Spleen (tissue), 11 donors: ENCODE results near the gene LYRM7. TPM values are rescaled to one million over a fixed set of nuclear protein-coding genes. Genes with fewer than 3 reads are reported as not detected.

Source experiments
- DNase-seq: peaks from one replicate; pipeline ENCODE4 v3.0.0-alpha.2; 2020
- H3K27ac ChIP-seq, 8 donors: fragments of 200-600 bp; sonication (generic) in 7 of 8; 1 replicate in 4 of 8; 2 replicates in 4 of 8; pipeline versions ENCODE4 v1.5.0 to v1.8.0; 2016 to 2021; ENCODE audit warnings: inconsistent platforms in 4 of 8, mild to moderate bottlenecking in 4 of 8, moderate library complexity in 1 of 8
- H3K27me3 ChIP-seq, 7 donors: fragments of 200-600 bp; sonication (generic) in 6 of 7; replicated peaks in 1 of 7; 1 replicate in 4 of 7; 2 replicates in 3 of 7; pipeline versions ENCODE4 v1.5.0 to v1.8.0; 2016 to 2021; ENCODE audit warnings: inconsistent platforms in 3 of 7, mild to moderate bottlenecking in 1 of 7
- H3K36me3 ChIP-seq, 6 donors: fragments of 200-600 bp; sonication (generic) in 5 of 6; 1 replicate in 4 of 6; 2 replicates in 2 of 6; pipeline versions ENCODE4 v1.5.0 to v1.8.0; 2016 to 2021; ENCODE audit warnings: inconsistent platforms in 2 of 6
- H3K4me1 ChIP-seq, 6 donors: fragments of 200-600 bp; sonication (generic) in 5 of 6; 1 replicate in 3 of 6; 2 replicates in 3 of 6; pipeline versions ENCODE4 v1.5.0 to v1.8.0; 2016 to 2021; ENCODE audit warnings: inconsistent platforms in 3 of 6
- H3K4me3 ChIP-seq, 8 donors: fragments of 200-600 bp; sonication (generic) in 7 of 8; 1 replicate in 4 of 8; 2 replicates in 4 of 8; pipeline versions ENCODE4 v1.5.0 to v1.8.0; 2016 to 2021; ENCODE audit warnings: inconsistent platforms in 4 of 8, mild to moderate bottlenecking in 4 of 8, moderate library complexity in 2 of 8
- H3K9me3 ChIP-seq, 8 donors: fragments of 200-600 bp; sonication (generic) in 7 of 8; 1 replicate in 4 of 8; 2 replicates in 4 of 8; pipeline versions ENCODE4 v1.5.0 to v1.8.0; 2016 to 2021; ENCODE audit warnings: inconsistent platforms in 4 of 8
- CTCF ChIP-seq, 11 experiments: fragments of 200-600 bp in 7 of 11; fragments of 450-650 bp in 4 of 11; sonication (generic) in 4 of 11; IDR thresholded peaks in 8 of 11; conservative IDR thresholded peaks in 3 of 11; 1 replicate in 7 of 11; 2 replicates in 4 of 11; pipeline versions ENCODE4 v1.4.0 to v1.8.0; 2016 to 2021; ENCODE audit warnings: antibody characterized with exemption in 11 of 11, inconsistent platforms in 4 of 11, mild to moderate bottlenecking in 1 of 11
- POLR2A ChIP-seq, 3 donors: fragments of 450-650 bp; IDR thresholded peaks; one replicate each; pipeline ENCODE4 v1.5.1; 2017; ENCODE audit warnings: antibody characterized with exemption in 3 of 3, mild to moderate bottlenecking in 1 of 3
- POLR2AphosphoS5 ChIP-seq, 3 donors: sonication (generic); formaldehyde crosslinking; IDR thresholded peaks; one replicate each; pipeline ENCODE4 v1.5.1; 2017; ENCODE audit warnings: antibody characterized with exemption in 3 of 3
- WGBS, 5 donors: extraction: QIAGEN DNeasy Blood & Tissue Kit in 3 of 5; methylation state at CpG; one replicate each; pipeline versions ENCODE4 v1.1.5 to v1.1.7; 2013 to 2018; 5-methylcytosine and 5-hydroxymethylcytosine counted together
- intact Hi-C: fragments of 100-400 bp; cut with DNase I; formaldehyde crosslinking; loops from one replicate; pipeline ENCODE4 v1.15.0; 2023; ENCODE audit warnings: low total_unique reads
- polyA plus RNA-seq, 3 donors: library from polyadenylated mRNA; stranded (reverse); fragments of 200-250 nt; gene quantifications; one replicate each; pipeline ENCODE4 v1.2.1, GENCODE V29; 2013
- total RNA-seq, 7 donors: library from RNA; depleted of rRNA in 3 of 7; stranded (reverse); fragments of >200 nt in 3 of 7; fragmentation: NEBNext Ultra II Directional in 4 of 7; extraction: Animal tissue kit (Norgen Biotek cat#: 25700) in 4 of 7; gene quantifications; one replicate each; pipeline versions ENCODE4 v1.1.0 to v1.2.1, GENCODE V29; 2016 to 2021
- donor health status: healthy with polysubstance abuse.
- donor health status: DM: no; HTN: no; CAD: no; lungs with moderate emphysema.
- donor health status: DM: no; HTN: no; CAD: no.
- donor health status: Bipolar disorder and iron deficiency.
- donor health status: healthy.
- donor health status: DM: no; HTN: no; CAD: no.
- donor health status: DM: yes; HTN: yes; CAD: no.

LYRM7 gene
- total and polyA plus RNA-seq, 10 donors, result 3.2 to 13.3 (median 9.0) TPM

GRCh38 chr5:131139321-131139720 lies 31.4 kb upstream of the LYRM7 start:
- H3K9me3 ChIP-seq, result peaks cover 0 to 2% (median 0%) of the 10 kb centered on the region in 8 donors
- 92 to 100% (median 98%) methylated on average over 2 of the region's 2 CpGs for WGBS, 5 donors

GRCh38 chr5:131142970-131143617 lies 27.6 kb upstream of the LYRM7 start:
- H3K27ac ChIP-seq, result no peak overlapping the region
- H3K36me3 ChIP-seq, result no peaks in the 10 kb centered on the region
- TF ChIP-seq POLR2AphosphoS5 (IDR thresholded peaks at IDR 0.05) (no peak), CTCF (IDR thresholded peaks at IDR 0.05 in 8 of 11, conservative IDR thresholded peaks at IDR 0.05 in 3 of 11) (no peak), POLR2A (IDR thresholded peaks at IDR 0.05) (no peak)
- H3K27me3 ChIP-seq, result no peaks in the 10 kb centered on the region
- DNase-seq, result no peak
- 55 to 65% (median 60%) methylated on average over 3 of the region's 3 CpGs for WGBS, 5 donors
- no peaks in the 10 kb centered on the region for H3K9me3 ChIP-seq
- H3K4me3 ChIP-seq, result no peak overlapping the region
- intact Hi-C loops, result no loop called here
- H3K4me1 ChIP-seq, result no peaks in the 10 kb centered on the region

More at GRCh38 chr5:131139321-131139720, 31.4 kb upstream of the LYRM7 start:
- intact Hi-C loops, result no loop called here
- TF ChIP-seq POLR2A (IDR thresholded peaks at IDR 0.05), result no peak
- TF ChIP-seq CTCF (IDR thresholded peaks at IDR 0.05 in 8 of 11, conservative IDR thresholded peaks at IDR 0.05 in 3 of 11), result no peak
- TF ChIP-seq POLR2AphosphoS5 (IDR thresholded peaks at IDR 0.05), result no peak
- Histone ChIP-seq H3K4me3 (no peak overlapping the region), H3K36me3 (no peaks in the 10 kb centered on the region), H3K27me3 (no peaks in the 10 kb centered on the region), H3K4me1 (no peaks in the 10 kb centered on the region), H3K27ac (no peak overlapping the region)
- no peak for DNase-seq

DNA sequence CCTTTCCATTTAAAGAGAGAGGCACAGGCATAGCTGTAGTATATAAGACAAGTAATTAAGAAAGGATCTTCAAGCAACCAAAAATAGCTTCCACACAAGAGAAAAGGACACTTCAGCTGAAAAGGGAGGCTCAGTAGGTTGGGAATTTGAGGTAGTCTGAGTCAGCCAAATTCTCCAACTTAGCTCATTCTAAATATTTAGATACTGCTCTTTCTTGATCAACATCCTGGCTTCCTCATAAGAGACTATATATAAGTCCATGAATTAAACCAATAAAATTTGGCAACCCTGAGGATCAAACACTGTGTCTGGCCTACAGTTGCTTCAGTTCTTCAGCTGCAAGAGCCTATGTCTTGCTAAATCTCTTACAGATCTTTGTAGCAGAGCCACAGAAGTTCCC lies 23.5 kb upstream of the LYRM7 start:
- H3K27me3 ChIP-seq, result no peaks in the 10 kb centered on the region
- no peak overlapping the region for H3K4me3 ChIP-seq
- DNase-seq, result no peak
- no peaks in the 10 kb centered on the region for H3K4me1 ChIP-seq
- intact Hi-C loops, result no loop called here
- no peak for TF ChIP-seq POLR2AphosphoS5 (IDR thresholded peaks at IDR 0.05)
- TF ChIP-seq POLR2A (IDR thresholded peaks at IDR 0.05), result no peak
- H3K27ac ChIP-seq, result no peak overlapping the region
- H3K36me3 ChIP-seq, result no peaks in the 10 kb centered on the region
- H3K9me3 ChIP-seq, result no peaks in the 10 kb centered on the region

DNA sequence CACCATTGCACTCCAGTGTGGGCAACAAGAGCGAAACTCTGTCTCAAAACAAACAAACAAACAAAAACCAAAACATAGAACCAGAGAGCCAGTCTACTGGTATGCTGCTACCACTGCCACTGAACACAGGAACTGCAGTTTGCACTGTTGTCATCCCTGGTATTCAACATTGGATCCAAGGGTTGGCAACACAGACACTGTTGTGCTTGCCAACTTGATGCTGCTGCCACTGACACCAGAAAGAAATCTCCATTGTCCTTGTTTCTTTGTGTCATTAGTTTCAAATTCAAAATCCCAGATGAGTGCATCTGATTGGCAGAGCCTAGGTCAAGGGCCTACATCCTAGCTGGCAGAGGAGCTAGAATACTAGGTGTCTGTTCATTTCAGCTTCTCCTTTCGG lies 21.9 kb upstream of the LYRM7 start:
- TF ChIP-seq POLR2AphosphoS5 (IDR thresholded peaks at IDR 0.05) (no peak), POLR2A (IDR thresholded peaks at IDR 0.05) (no peak)
- Histone ChIP-seq H3K4me1 (no peaks in the 10 kb centered on the region), H3K27ac (no peak overlapping the region), H3K4me3 (no peak overlapping the region), H3K9me3 (no peaks in the 10 kb centered on the region), H3K36me3 (no peaks in the 10 kb centered on the region), H3K27me3 (no peaks in the 10 kb centered on the region)
- WGBS, 5 donors, result 70 to 96% (median 86%) methylated on average over 2 of the region's 2 CpGs
- intact Hi-C loops, result no loop called here
- DNase-seq, result no peak

DNA sequence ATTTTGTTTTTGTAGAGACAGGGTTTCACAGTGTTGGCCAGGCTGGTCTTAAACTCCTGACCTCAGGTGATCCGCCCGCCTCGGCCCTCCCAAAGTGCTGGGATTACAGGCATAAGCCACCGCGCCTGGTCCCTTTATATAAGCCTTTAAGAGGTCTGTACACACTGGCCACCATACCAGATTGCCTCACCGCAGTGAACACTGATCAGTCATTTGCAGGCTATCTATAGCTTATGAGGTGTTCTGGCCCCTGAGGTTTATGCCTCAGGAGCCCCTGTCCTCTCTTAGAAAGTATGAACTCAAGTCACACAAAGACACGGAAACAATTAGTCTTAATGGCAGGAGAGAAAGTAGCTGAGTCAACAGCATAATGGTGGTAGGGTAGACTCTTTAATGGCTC lies 20.3 kb upstream of the LYRM7 start:
- no peak overlapping the region for H3K27ac ChIP-seq
- intact Hi-C loops, result no loop called here
- H3K4me3 ChIP-seq, result no peak overlapping the region
- H3K9me3 ChIP-seq, result no peaks in the 10 kb centered on the region
- no peaks in the 10 kb centered on the region for H3K36me3 ChIP-seq
- no peaks in the 10 kb centered on the region for H3K27me3 ChIP-seq
- 93 to 99% (median 96%) methylated on average over 7 of the region's 7 CpGs for WGBS, 5 donors
- H3K4me1 ChIP-seq, result no peaks in the 10 kb centered on the region
- TF ChIP-seq CTCF (IDR thresholded peaks at IDR 0.05 in 8 of 11, conservative IDR thresholded peaks at IDR 0.05 in 3 of 11) (no peak), POLR2AphosphoS5 (IDR thresholded peaks at IDR 0.05) (no peak), POLR2A (IDR thresholded peaks at IDR 0.05) (no peak)
- DNase-seq, result no peak
